Fibroblast of lung (primary cell): ENCODE measurements around the gene RHBDD1.

Experiments
- EZH2 ChIP-seq: IDR thresholded peaks from 2 replicates; pipeline ENCODE4 v1.5.1; 2012; ENCODE audit warnings: low read length, control low read depth, mild to moderate bottlenecking; ENCODE audit errors: missing control alignments
- TF ChIP-seq, protein P1 (sequence below), 2 donors: IDR thresholded peaks in 1 of 2; conservative IDR thresholded peaks in 1 of 2; 1 replicate in 1 of 2; 2 replicates in 1 of 2; pipeline ENCODE4 v1.5.1; 2011 to 2012; ENCODE audit warnings: low read length in 2 of 2, control low read depth in 1 of 2, inconsistent platforms in 1 of 2, low read depth in 1 of 2, mild to moderate bottlenecking in 1 of 2

DNA sequence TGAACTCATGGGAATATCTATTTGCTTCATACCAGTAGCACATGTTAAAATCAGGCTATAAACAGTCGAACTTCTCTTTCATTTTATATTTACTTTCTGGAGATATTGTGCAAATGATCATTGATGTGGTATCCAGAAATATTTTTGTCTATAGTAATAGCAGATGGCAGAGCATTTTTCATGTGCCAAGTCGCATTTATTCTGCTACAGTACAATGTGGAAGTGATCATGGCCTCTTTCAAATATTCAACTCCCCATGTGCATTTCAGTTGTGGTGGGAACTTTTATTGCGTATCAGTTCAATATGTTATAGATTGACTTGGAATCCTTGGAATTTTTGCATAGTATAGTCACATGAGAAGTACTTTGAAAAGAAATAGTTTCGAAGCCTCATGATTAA, 57.4 kb downstream of the RHBDD1 start:
- TF ChIP-seq, protein P1, sequence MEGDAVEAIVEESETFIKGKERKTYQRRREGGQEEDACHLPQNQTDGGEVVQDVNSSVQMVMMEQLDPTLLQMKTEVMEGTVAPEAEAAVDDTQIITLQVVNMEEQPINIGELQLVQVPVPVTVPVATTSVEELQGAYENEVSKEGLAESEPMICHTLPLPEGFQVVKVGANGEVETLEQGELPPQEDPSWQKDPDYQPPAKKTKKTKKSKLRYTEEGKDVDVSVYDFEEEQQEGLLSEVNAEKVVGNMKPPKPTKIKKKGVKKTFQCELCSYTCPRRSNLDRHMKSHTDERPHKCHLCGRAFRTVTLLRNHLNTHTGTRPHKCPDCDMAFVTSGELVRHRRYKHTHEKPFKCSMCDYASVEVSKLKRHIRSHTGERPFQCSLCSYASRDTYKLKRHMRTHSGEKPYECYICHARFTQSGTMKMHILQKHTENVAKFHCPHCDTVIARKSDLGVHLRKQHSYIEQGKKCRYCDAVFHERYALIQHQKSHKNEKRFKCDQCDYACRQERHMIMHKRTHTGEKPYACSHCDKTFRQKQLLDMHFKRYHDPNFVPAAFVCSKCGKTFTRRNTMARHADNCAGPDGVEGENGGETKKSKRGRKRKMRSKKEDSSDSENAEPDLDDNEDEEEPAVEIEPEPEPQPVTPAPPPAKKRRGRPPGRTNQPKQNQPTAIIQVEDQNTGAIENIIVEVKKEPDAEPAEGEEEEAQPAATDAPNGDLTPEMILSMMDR (conservative IDR thresholded peaks at IDR 0.05 in 1 of 2, IDR thresholded peaks at IDR 0.05 in 1 of 2; ENCODE audit: low read depth in 1 of 2, low read length in 2 of 2), result no peak
- no peak for TF ChIP-seq EZH2
